ENCODE measurements around the gene S100P.

The S100P gene

GRCh38 chr4:6716958-6717655 lies 23.4 kb downstream of the S100P start:
- TF ChIP-seq, protein P1, sequence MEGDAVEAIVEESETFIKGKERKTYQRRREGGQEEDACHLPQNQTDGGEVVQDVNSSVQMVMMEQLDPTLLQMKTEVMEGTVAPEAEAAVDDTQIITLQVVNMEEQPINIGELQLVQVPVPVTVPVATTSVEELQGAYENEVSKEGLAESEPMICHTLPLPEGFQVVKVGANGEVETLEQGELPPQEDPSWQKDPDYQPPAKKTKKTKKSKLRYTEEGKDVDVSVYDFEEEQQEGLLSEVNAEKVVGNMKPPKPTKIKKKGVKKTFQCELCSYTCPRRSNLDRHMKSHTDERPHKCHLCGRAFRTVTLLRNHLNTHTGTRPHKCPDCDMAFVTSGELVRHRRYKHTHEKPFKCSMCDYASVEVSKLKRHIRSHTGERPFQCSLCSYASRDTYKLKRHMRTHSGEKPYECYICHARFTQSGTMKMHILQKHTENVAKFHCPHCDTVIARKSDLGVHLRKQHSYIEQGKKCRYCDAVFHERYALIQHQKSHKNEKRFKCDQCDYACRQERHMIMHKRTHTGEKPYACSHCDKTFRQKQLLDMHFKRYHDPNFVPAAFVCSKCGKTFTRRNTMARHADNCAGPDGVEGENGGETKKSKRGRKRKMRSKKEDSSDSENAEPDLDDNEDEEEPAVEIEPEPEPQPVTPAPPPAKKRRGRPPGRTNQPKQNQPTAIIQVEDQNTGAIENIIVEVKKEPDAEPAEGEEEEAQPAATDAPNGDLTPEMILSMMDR (IDR thresholded peaks at IDR 0.05; ENCODE audit: low read depth, low read length, missing control alignments): no peak
- H3K4me3 ChIP-seq (replicated peaks; ENCODE audit: low read depth, low read length): peak overlapping the region; percentile 65
- no peak for DNase-seq (ENCODE audit: extremely low read depth, low read depth)

DNA sequence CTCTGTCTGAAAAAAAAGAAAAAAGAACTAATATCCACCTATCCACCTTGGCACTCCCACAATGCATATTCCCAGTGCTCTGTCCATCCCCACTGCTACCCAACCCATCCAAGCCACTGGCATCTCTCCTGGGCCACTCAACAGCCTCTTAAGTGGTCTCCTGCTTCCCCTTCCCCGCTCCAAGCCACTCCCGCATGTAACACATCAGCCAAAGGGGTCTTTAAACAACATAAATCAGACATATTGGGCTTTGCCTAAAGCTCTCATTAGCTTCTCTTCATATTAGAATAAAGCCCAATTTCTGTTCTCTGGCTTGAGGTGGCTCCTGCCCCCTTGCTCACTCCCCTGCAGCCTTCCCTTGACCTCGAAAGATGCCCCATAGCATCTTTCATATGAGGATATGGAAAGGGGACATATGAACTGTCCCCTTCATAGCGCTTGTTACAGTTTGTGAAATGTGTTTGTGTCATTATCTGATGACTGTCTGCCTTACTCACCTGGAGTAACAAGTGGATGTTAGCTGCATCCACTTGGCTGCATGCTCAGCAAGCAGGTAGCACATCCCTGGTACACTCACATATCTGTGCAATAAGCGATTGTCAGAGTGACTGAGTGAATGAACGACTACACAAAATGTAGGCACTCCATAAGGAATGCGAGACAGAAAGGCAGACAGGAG lies 25.4 kb downstream of the S100P start:
- no peak for DNase-seq (ENCODE audit: extremely low read depth, low read depth)
- TF ChIP-seq, protein P1 (IDR thresholded peaks at IDR 0.05; ENCODE audit: low read depth, low read length, missing control alignments): no peak
- H3K4me3 ChIP-seq (replicated peaks; ENCODE audit: low read depth, low read length): no peak overlapping the region

DNA sequence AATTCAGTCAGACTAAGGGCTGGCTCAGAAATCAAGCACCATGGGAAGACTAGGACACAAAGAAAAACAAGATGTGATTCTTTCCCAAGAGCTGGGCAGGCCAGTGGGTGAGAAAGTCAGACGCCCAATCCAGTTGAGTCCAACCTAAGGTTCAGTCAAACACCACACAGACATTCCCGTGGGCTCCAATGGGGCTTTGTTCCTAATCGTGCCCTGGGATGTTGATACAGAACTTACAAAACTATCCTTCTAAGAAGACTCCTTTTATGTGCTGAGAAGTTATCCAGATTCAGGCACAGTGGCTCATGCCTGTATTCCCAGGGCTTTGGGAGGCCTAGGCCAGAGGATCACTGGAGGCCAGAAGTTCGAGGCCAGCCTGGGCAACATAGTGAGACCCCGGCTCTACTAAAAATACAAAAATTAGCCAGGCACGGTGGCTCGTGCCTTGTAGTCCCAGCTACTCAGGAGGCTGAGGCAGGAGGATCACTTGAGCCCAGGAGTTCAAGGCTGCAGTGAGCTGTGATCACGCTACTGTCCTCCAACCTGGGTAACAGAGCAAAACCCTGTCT lies 26.0 kb downstream of the S100P start:
- TF ChIP-seq, protein P1 (IDR thresholded peaks at IDR 0.05; ENCODE audit: low read depth, low read length, missing control alignments): no peak
- DNase-seq (ENCODE audit: extremely low read depth, low read depth): no peak
- H3K4me3 ChIP-seq (replicated peaks; ENCODE audit: low read depth, low read length): no peak overlapping the region

GRCh38 chr4:6720202-6720699 lies 26.6 kb downstream of the S100P start:
- TF ChIP-seq, protein P1 (IDR thresholded peaks at IDR 0.05; ENCODE audit: low read depth, low read length, missing control alignments): peak; percentile 91
- H3K4me3 ChIP-seq (replicated peaks; ENCODE audit: low read depth, low read length): no peak overlapping the region

GRCh38 chr4:6721121-6721520 lies 27.4 kb downstream of the S100P start:
- no peak overlapping the region for H3K4me3 ChIP-seq (replicated peaks; ENCODE audit: low read depth, low read length)
- no peak for DNase-seq (ENCODE audit: extremely low read depth, low read depth)
- TF ChIP-seq, protein P1 (IDR thresholded peaks at IDR 0.05; ENCODE audit: low read depth, low read length, missing control alignments): no peak

More at GRCh38 chr4:6720202-6720699, 26.6 kb downstream of the S100P start:
- DNase-seq (ENCODE audit: extremely low read depth, low read depth): peak; percentile 29

DNA sequence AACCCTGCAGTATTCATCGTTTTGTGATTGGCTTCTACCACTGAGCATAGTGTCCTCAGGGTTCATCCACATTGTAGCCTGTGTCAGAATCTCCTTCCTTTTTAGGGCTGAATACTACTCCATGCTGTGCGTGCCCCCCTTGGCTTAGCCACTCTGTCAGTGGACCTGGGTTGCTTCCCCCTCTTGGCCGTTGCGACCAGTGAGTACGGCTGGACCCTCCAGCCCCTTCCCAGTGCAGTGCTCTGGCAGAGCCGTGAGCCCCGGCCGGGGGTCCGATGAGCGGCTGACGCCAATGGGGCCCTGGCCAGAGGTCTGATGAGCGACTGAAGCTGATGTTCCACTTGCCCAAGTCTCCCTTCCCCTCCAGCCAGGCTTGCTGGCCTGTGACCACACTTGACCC lies 29.2 kb downstream of the S100P start:
- TF ChIP-seq, protein P1 (IDR thresholded peaks at IDR 0.05; ENCODE audit: low read depth, low read length, missing control alignments): no peak
- no peak overlapping the region for H3K4me3 ChIP-seq (replicated peaks; ENCODE audit: low read depth, low read length)
- no peak for DNase-seq (ENCODE audit: extremely low read depth, low read depth)
